Fibroblast of villous mesenchyme (primary cell): ENCODE data around the gene TOX2. TPM values are rescaled to one million over a fixed set of nuclear protein-coding genes. Genes with fewer than 3 reads are reported as not detected.

Experiments
- DNase-seq: peaks from one replicate; pipeline ENCODE4 v3.0.0-alpha.2; 2010; ENCODE audit warnings: low read depth
- H3K4me3 ChIP-seq: 2 replicates; pipeline ENCODE4 v1.5.1; 2011; ENCODE audit warnings: low read depth, mild to moderate bottlenecking, low read length
- total RNA-seq: library from RNA; depleted of rRNA; stranded (reverse); fragments of >200 nt; gene quantifications from 2 replicates; pipeline ENCODE4 v1.2.3, GENCODE V29; 2012
- TF ChIP-seq, protein P1 (sequence below): IDR thresholded peaks from 2 replicates; pipeline ENCODE4 v1.5.1; 2012; ENCODE audit warnings: low read depth, mild to moderate bottlenecking, low read length; ENCODE audit not compliant: insufficient read depth

The TOX2 gene
- total RNA-seq, 1 donor: 0.43 TPM

DNA sequence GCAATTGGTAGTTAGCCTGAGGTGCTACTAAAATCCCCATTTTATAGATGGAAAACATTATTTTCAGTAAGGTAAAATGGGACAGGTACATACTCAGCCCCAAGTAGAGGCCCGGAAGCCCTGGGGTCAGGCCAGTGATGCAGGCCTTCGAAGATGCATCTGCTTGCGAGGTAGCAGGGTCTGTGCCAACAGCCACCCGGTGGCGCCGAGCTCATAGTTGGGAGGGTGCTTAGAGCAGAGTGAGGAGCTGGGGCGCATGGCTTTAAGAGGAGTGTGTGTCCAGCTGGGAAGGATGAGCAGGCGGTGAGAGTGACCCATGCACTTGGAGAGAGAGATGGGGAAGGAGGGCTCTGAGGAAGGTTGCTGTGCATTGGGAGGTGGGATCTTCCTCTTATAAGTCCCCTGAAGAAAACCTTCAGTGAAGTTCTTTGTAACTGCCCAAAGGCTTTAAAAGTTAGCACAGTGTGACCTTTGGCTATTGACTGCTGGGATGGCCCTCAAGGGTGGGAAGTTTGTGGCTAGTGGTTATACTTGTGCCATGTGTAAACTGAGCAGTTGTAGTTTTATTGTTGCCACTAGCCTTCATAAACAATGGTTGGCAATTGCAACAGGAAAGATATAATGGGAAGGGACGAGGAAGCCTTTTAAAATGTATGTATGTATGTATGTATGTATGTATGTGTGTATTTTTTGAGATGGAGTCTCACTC lies 71.1 kb downstream of the TOX2 start:
- TF ChIP-seq, protein P1, sequence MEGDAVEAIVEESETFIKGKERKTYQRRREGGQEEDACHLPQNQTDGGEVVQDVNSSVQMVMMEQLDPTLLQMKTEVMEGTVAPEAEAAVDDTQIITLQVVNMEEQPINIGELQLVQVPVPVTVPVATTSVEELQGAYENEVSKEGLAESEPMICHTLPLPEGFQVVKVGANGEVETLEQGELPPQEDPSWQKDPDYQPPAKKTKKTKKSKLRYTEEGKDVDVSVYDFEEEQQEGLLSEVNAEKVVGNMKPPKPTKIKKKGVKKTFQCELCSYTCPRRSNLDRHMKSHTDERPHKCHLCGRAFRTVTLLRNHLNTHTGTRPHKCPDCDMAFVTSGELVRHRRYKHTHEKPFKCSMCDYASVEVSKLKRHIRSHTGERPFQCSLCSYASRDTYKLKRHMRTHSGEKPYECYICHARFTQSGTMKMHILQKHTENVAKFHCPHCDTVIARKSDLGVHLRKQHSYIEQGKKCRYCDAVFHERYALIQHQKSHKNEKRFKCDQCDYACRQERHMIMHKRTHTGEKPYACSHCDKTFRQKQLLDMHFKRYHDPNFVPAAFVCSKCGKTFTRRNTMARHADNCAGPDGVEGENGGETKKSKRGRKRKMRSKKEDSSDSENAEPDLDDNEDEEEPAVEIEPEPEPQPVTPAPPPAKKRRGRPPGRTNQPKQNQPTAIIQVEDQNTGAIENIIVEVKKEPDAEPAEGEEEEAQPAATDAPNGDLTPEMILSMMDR: no peak
- DNase-seq: no peak
- no peak overlapping the region for H3K4me3 ChIP-seq

- TF ChIP-seq, protein P1: no peak
- H3K4me3 ChIP-seq: no peak overlapping the region
- no peak for DNase-seq
Measured at GRCh38 chr20:43987018-43987417, 72.4 kb downstream of the TOX2 start.

- TF ChIP-seq, protein P1: no peak
- no peak overlapping the region for H3K4me3 ChIP-seq
- no peak for DNase-seq
Measured at GRCh38 chr20:43987531-43987930, 72.9 kb downstream of the TOX2 start.

GRCh38 chr20:43988451-43988850 lies 73.8 kb downstream of the TOX2 start:
- DNase-seq: no peak
- H3K4me3 ChIP-seq: no peak overlapping the region

GRCh38 chr20:43988867-43989266 lies 74.2 kb downstream of the TOX2 start:
- no peak overlapping the region for H3K4me3 ChIP-seq
- TF ChIP-seq, protein P1: no peak
- no peak for DNase-seq

More at GRCh38 chr20:43988451-43988850, 73.8 kb downstream of the TOX2 start:
- TF ChIP-seq, protein P1: no peak

DNA sequence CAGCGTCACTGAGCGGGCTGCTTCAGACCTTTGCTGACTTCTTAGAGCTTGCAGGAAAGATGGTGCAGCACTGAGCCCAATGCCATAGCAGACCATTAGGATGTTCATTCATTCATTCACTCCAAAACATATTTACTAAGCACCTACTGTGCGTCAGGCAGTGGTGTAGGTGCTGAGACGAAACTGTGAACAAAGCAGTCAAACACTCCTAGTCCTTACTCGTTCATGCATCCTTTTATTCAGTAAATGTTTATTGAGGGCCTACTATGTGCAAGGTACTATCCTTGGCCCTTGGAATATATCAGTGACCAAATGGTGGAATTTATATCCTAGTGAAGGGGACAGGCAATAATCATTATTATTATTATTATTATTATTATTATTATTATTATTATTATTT lies 76.6 kb downstream of the TOX2 start:
- no peak for DNase-seq
- TF ChIP-seq, protein P1: no peak
- no peak overlapping the region for H3K4me3 ChIP-seq

- TF ChIP-seq, protein P1: no peak
- no peak overlapping the region for H3K4me3 ChIP-seq
- DNase-seq: no peak
Measured at GRCh38 chr20:43991982-43992381, 77.3 kb downstream of the TOX2 start.
